SK-N-MC (cell line): ENCODE results near the gene BRAP.
"Not testable (repeated sequence)": the region's sequence is repeated elsewhere in the genome, so short reads cannot be mapped to it uniquely, and the experiment has no call there.

Experiments
- DNase-seq: peaks from one replicate; pipeline ENCODE4 v3.0.0-alpha.2; 2011; ENCODE audit warnings: low read depth, low spot score
- H3K27ac ChIP-seq: fragments of 200-600 bp; sonication (generic); 2 replicates; pipeline ENCODE4 v1.5.1; 2016; ENCODE audit warnings: mixed run types
- H3K36me3 ChIP-seq: fragments of 200-600 bp; sonication (generic); 2 replicates; pipeline ENCODE4 v1.6.1; 2017; ENCODE audit warnings: antibody characterized with exemption, low read length, mixed read lengths; ENCODE audit not compliant: insufficient read depth
- H3K4me3 ChIP-seq: fragments of 200-600 bp; sonication (generic); 2 replicates; pipeline ENCODE4 v1.5.1; 2016
- H3K9ac ChIP-seq: fragments of 200-600 bp; sonication (generic); 2 replicates; pipeline ENCODE4 v1.8.0; 2017; ENCODE audit warnings: mixed run types, mixed read lengths; ENCODE audit not compliant: insufficient read length
- H3K9me3 ChIP-seq: fragments of 200-600 bp; sonication (generic); 2 replicates; pipeline ENCODE4 v1.6.1; 2017; ENCODE audit warnings: low read depth, mild to moderate bottlenecking, antibody characterized with exemption, low read length, moderate library complexity, mixed read lengths
- EZH2 ChIP-seq: fragments of 200-600 bp; sonication (generic); IDR thresholded peaks from one replicate; pipeline ENCODE4 v1.6.1; 2017; ENCODE audit warnings: antibody characterized with exemption
- FOXP2 ChIP-seq: optimal IDR thresholded peaks from 2 replicates; pipeline ENCODE3; 2011; ENCODE audit warnings: mild to moderate bottlenecking, moderate library complexity; ENCODE audit not compliant: insufficient read depth; ENCODE audit errors: extremely low read length, control extremely low read depth
- POLR2AphosphoS5 ChIP-seq: IDR thresholded peaks from 2 replicates; pipeline ENCODE4 v1.6.1; 2012; ENCODE audit warnings: mild to moderate bottlenecking, low read depth, low read length, borderline replicate concordance

BRAP gene

GRCh38 chr12:111686574-111687105 is 884 bp upstream of the BRAP start:
- no peaks in the 10 kb centered on the region for H3K9me3 ChIP-seq
- TF ChIP-seq POLR2AphosphoS5 (no peak), EZH2 (no peak), FOXP2 (no peak)
- DNase-seq: no peak
- H3K27ac ChIP-seq: no peak overlapping the region
- peak overlapping the region; percentile 96 for H3K4me3 ChIP-seq
- H3K9ac ChIP-seq: peak overlapping the region; percentile 97
- peaks cover 13% of the 10 kb centered on the region for H3K36me3 ChIP-seq

GRCh38 chr12:111685322-111685810 is 390 bp downstream of the BRAP start:
- Histone ChIP-seq H3K9ac (peak overlapping the region; percentile 97), H3K27ac (no peak overlapping the region; the same call in 1 of the 2 replicates), H3K4me3 (peak overlapping the region; percentile 96), H3K36me3 (peaks cover 26% of the 10 kb centered on the region), H3K9me3 (no peaks in the 10 kb centered on the region)
- DNase-seq: no peak
- TF ChIP-seq POLR2AphosphoS5 (no peak), EZH2 (no peak), FOXP2 (no peak)

- Histone ChIP-seq H3K4me3 (peak overlapping the region; percentile 96), H3K9ac (peak overlapping the region; percentile 97), H3K36me3 (peaks cover 33% of the 10 kb centered on the region)
- not testable (repeated sequence) for H3K9me3 ChIP-seq, DNase-seq, H3K27ac ChIP-seq
Observed at GRCh38 chr12:111684485-111685198, 1.1 kb downstream of the BRAP start.

- Histone ChIP-seq H3K9me3 (no peaks in the 10 kb centered on the region), H3K36me3 (peaks cover 70% of the 10 kb centered on the region), H3K4me3 (no peak overlapping the region), H3K9ac (no peak overlapping the region), H3K27ac (no peak overlapping the region)
- no peak for DNase-seq
- TF ChIP-seq POLR2AphosphoS5: no peak
- TF ChIP-seq FOXP2: no peak
- TF ChIP-seq EZH2: no peak
Observed at GRCh38 chr12:111677186-111677585, 8.6 kb downstream of the BRAP start.

- H3K27ac ChIP-seq: no peak overlapping the region
- no peaks in the 10 kb centered on the region for H3K9me3 ChIP-seq
- H3K9ac ChIP-seq: no peak overlapping the region
- H3K36me3 ChIP-seq: peaks cover 51% of the 10 kb centered on the region
- DNase-seq: no peak
- no peak for TF ChIP-seq POLR2AphosphoS5
- no peak for TF ChIP-seq EZH2
- TF ChIP-seq FOXP2: no peak
- H3K4me3 ChIP-seq: no peak overlapping the region
Observed at GRCh38 chr12:111673503-111673902, 12.3 kb downstream of the BRAP start.

- no peaks in the 10 kb centered on the region for H3K9me3 ChIP-seq
- peaks cover 51% of the 10 kb centered on the region for H3K36me3 ChIP-seq
- no peak overlapping the region for H3K9ac ChIP-seq
- DNase-seq: no peak
- no peak overlapping the region for H3K4me3 ChIP-seq
- no peak overlapping the region for H3K27ac ChIP-seq
- no peak for TF ChIP-seq POLR2AphosphoS5
Observed at GRCh38 chr12:111672822-111673381, 12.9 kb downstream of the BRAP start.

GRCh38 chr12:111664961-111665865 is 20.5 kb downstream of the BRAP start:
- TF ChIP-seq FOXP2: no peak
- TF ChIP-seq POLR2AphosphoS5: no peak
- TF ChIP-seq EZH2: no peak
- no peak overlapping the region for H3K9ac ChIP-seq
- no peaks in the 10 kb centered on the region for H3K9me3 ChIP-seq
- H3K4me3 ChIP-seq: no peak overlapping the region
- no peak overlapping the region for H3K27ac ChIP-seq
- DNase-seq: no peak
- peaks cover 40% of the 10 kb centered on the region for H3K36me3 ChIP-seq

- no peak overlapping the region for H3K27ac ChIP-seq
- TF ChIP-seq FOXP2 (no peak), POLR2AphosphoS5 (no peak), EZH2 (no peak)
- DNase-seq: no peak
- H3K36me3 ChIP-seq: peaks cover 42% of the 10 kb centered on the region
- no peak overlapping the region for H3K9ac ChIP-seq
- no peaks in the 10 kb centered on the region for H3K9me3 ChIP-seq
- no peak overlapping the region for H3K4me3 ChIP-seq
Observed at GRCh38 chr12:111664499-111664898, 21.3 kb downstream of the BRAP start.
